GM21447 (cell line): ENCODE measurements around the gene DNASE1L3.
A peak's percentile ranks its signal among the peaks of the same experiment; 100 is the strongest.
"Not testable (repeated sequence)": the region's sequence is repeated elsewhere in the genome, so short reads cannot be mapped to it uniquely, and the experiment has no call there.

ENCODE experiments used
- ATAC-seq: cut with Tn5 transposase; IDR thresholded peaks from one replicate; pipeline ENCODE4 v1.9.1; 2021; ENCODE audit not compliant: unreplicated experiment

DNASE1L3 gene

DNA sequence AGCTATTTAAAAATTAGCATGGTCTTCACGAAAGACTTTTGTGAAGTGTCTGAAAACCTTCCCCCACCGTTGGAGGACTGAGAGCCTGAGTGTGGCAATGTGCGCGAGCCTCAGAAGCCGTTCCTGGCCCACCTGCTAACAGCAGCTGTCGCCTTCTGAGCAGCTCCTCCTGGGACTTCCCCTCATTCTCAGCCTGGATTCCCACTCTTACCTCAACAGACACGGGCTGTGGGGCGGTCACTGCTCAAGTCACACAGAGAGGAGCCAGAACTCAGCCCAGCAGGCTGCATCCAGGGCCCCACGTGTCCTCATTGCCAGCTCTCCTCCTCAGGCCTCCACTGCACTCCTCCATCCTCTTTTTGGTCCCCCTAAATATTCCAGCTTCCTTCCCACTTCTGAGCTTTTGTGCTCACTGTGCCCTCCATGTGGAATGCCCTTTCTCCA, 7.8 kb downstream of the DNASE1L3 start:
- ATAC-seq = peak; percentile 83

GRCh38 chr3:58201451-58201850, 9.3 kb downstream of the DNASE1L3 start:
- not testable (repeated sequence) for ATAC-seq

DNA sequence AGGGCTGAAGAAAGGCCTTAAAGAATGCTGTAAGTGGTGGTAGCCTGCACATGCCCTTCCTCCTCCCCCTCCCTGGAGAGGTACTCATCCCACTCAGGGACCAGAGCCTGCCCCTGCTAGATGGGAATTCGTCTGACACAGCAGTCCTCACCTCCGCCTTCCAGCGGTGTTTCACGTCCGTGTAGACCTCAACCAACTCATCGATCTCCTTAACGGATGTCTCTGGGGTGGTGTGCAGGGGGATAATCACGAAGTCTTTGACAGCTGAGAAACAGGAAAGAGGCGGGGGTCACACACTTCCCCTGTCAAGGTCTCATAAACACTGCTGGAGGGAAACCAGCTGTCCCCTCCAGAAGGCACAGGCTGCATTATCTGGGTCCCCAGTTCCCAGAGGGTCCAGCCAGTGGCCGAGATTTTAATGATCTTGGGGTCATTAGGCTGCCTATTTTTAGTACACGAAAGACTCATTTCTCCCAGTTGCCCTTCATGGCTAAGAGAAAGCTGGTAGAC, 9.9 kb downstream of the DNASE1L3 start:
- no peak for ATAC-seq

GRCh38 chr3:58200121-58200709, 10.6 kb downstream of the DNASE1L3 start:
- no peak for ATAC-seq

DNA sequence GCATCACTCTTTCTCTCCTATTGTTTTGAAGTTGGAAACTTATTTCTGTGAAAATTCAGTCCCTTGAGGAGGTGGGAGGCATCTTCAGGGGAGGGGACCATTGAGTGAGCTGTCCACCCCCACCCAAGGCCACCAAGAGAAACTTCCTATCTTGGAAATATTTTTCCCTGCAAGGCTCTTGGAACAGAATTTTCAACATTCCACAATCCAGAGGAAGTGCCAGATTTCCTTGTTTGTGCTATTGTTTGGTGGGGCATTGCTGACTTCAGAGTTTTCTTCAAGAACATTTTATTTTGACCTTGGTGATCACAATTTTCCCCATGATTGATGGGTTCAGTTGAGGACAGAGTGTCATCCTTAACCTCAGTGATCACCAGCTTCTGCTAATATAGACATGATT, 12.0 kb downstream of the DNASE1L3 start:
- ATAC-seq = no peak

- no peak for ATAC-seq
Measured at GRCh38 chr3:58198362-58198761, 12.4 kb downstream of the DNASE1L3 start.

GRCh38 chr3:58197588-58197987, 13.2 kb downstream of the DNASE1L3 start:
- ATAC-seq = no peak

- ATAC-seq = no peak
Measured at GRCh38 chr3:58193682-58194407, 16.9 kb downstream of the DNASE1L3 start.

DNA sequence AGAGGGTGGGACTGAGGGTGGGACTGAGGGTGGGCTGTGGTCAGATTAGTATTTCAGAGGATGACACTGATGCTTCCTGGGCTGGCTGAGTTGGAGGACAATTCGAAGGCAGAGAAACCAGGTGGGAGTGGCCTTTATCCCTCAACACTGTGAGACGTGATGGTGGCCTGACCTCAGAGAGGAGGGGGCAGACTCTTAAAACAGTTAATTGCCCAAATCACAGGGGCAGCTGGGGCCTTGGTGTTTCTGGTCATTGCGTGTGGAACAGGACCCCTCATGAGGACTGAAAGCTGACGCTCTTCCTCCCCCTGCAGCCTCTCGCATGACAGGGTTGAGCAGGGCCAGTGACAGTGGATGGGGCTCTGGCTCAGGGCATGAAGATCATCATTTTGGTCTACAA, 18.7 kb downstream of the DNASE1L3 start:
- ATAC-seq = no peak

DNA sequence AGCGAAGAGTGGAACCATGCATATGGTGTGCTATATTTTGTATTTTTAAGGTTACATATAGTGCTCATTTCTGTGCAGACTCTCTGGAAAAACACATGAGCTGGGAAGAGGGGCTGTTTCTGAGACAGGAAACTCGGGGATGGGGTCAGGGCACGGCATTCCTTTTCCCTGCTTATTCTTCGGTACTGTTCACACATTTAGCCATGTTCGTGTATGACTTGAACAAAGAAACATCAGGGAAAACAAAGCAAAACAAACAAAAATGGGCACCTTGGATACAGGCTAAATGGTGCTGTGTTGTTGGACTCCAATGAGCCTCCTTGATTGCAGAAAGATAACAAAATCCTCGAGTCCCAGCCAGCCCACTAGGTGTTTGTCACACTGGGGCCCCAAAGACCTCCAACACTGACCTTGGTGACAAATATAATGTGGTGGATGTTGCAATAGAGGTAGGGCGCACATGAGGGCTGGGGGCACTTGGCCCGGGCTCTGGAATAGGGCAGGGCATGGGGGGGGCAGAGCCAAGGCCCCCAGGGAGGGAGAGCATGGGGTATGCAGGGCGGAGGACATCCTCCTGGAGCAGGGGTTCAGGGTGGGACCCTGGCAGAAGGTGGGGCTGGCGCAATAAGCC, 19.3 kb downstream of the DNASE1L3 start:
- ATAC-seq = no peak

DNA sequence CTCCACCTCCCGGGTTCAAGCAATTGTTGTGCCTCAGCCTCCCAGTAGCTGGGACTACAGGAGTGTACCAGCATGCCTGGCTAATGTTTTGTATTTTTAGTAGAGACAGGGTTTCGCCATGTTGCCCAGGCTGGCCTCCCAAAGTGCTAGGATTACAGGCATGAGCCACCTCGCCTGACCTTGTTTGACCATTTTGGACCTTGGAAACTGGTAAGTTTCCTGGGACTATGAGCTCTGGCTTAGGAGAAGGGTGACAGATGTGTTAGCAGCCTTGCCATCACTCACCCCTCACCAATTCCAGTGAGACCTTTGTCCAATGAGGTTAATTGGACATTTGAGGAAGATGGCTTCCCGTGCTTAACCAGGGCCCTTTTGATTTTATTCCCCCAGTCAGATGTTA, 19.9 kb downstream of the DNASE1L3 start:
- ATAC-seq = no peak

DNA sequence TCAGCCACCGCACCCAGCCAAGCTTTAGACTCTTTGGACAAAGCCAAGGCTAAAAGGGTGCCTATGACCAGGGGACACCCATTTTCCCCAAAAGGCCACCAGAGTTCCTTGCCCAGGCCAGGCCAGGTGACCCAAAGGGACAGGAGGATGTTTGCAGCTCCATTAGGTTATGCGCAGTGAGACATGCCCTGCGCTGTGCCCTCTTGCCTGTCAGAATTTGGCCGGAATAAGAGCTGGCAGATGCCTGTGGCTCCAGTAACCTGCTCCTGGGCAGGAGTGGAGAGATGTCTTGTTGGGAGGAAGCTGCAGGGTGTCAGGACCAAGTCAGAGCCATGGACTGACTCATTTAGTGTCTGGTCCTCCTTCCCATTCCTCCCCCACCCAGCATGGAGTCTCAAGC, 20.5 kb downstream of the DNASE1L3 start:
- ATAC-seq = no peak

DNA sequence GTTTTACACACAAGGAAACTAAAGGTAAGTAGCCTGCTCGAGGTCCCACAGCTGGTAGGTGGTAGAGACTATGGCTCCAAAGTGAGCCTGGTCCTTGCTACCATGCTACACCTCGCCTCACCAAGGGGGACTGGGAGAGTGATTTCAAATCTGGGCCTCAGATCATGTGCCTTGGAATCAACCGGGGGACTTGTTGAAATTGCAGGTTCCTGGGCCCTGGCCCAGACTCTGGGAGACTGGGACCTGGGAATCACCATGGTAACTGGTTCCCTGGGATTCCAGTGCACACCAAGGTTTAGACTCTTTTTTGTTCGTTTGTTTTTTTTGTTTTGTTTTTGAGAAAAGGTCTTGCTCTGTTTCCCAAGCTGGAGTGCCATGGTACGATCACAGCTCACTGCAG, 21.1 kb downstream of the DNASE1L3 start:
- no peak for ATAC-seq

- no peak for ATAC-seq
Measured at GRCh38 chr3:58188921-58189451, 21.8 kb downstream of the DNASE1L3 start.

DNA sequence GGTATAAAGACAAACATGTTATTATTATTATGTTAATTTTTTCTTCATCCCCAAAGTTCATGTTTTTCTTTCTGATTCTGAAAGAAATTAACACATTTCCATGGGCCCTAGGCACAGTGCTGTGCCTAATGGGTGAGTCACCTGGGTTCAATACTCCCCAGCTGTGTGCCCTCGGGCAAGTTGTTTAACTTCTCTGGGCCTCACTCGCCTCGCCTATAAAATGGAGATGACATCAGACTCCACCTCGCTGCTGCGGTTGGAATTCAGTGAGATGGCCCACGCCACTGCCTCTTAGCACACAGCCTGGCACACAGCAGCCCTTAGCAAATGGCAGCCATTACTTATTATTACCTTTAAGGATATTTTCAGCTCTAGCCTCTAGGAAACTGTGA, 22.6 kb downstream of the DNASE1L3 start:
- ATAC-seq = no peak

GRCh38 chr3:58184982-58185360, 25.8 kb downstream of the DNASE1L3 start:
- no peak for ATAC-seq

DNA sequence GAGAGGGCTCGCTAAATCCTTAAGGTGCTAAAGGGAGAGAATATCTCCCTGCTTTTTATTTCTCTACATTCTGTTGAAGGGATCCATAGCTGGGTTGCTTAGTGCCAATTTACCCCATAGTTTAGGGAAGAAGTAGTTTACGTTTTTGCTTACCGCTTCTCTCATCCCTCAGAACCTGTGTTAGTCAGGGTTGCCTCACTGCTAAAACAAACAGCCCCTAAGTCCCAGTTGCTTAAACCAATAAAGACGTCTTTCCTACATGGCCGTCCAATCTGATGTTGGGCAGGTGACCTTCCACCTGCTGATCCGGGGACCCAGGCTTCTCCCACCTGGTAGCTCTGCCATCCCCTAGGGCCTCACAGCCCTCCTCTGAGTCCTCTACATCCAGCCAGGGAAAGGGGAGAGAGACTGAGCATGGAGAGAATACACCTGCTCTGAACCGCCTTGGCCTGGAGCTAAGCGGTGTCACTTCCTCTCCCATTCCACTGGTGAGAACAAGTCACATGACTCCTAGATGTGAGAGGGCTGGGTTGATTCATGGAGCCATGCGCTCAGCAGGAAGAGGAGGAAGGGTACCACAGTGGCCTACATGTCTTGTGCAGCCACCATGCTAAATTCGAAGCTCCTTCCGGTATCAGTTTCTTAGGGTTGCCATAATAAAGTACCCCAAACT, 26.3 kb downstream of the DNASE1L3 start:
- no peak for ATAC-seq

GRCh38 chr3:58183891-58184290, 26.9 kb downstream of the DNASE1L3 start:
- no peak for ATAC-seq

DNA sequence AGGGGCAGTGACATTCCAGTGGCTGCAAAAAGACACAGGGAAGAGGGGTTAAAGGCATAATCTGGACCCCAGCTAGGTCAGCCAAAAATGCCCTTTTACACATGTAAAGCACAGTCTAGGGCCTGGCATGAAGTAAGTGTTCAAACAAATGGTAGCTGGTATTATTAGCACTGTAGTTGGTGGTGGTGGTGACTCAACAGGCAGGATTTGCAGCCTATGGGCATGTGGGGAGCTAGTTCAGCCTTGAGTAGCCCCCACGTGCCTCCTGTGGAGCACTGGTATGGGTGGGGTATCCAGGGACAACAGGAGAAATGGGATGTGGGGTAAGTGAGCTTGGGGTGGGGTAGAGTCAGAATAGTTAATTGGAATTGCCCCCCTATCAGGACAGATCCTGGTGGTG, 27.6 kb downstream of the DNASE1L3 start:
- no peak for ATAC-seq

GRCh38 chr3:58180940-58181587, 29.7 kb downstream of the DNASE1L3 start:
- ATAC-seq = no peak
